Measurements from ENCODE around the gene DIS3L.
A peak's percentile ranks its signal among the peaks of the same experiment; 100 is the strongest.
"Not testable (repeated sequence)": the region's sequence is repeated elsewhere in the genome, so short reads cannot be mapped to it uniquely, and the experiment has no call there.

Gene DIS3L

GRCh38 chr15:66278056-66278455 lies 15.3 kb upstream of the DIS3L start:
- DNase-seq = no peak

- DNase-seq = no peak
These were observed 14.7 kb upstream of the DIS3L start for GRCh38 chr15:66278671-66279070.

- DNase-seq = no peak
These were observed 9.1 kb upstream of the DIS3L start for GRCh38 chr15:66284271-66284670.

GRCh38 chr15:66285533-66286280 lies 7.7 kb upstream of the DIS3L start:
- no peak for DNase-seq

GRCh38 chr15:66287461-66288057 lies 5.8 kb upstream of the DIS3L start:
- peak; percentile 23 to 50 for DNase-seq

GRCh38 chr15:66288093-66288492 lies 5.3 kb upstream of the DIS3L start:
- DNase-seq = no peak

- DNase-seq = no peak
These were observed 4.7 kb upstream of the DIS3L start for GRCh38 chr15:66288551-66289185.

- no peak for DNase-seq
These were observed 3.4 kb upstream of the DIS3L start for GRCh38 chr15:66290007-66290406.

GRCh38 chr15:66290518-66290917 lies 2.9 kb upstream of the DIS3L start:
- DNase-seq = no peak

GRCh38 chr15:66291816-66292570 lies 1.4 kb upstream of the DIS3L start:
- no peak for DNase-seq

GRCh38 chr15:66292571-66293418 lies 573 bp upstream of the DIS3L start:
- peak in 1 of 2 experiments; percentile 63 for DNase-seq

GRCh38 chr15:66294157-66294931 lies 976 bp downstream of the DIS3L start:
- peak; percentile 56 to 88 for DNase-seq

GRCh38 chr15:66294932-66295235 lies 1.5 kb downstream of the DIS3L start:
- DNase-seq = no peak

- no peak for DNase-seq
These were observed 2.8 kb downstream of the DIS3L start for GRCh38 chr15:66296186-66296585.

- DNase-seq = no peak
These were observed 5.5 kb downstream of the DIS3L start for GRCh38 chr15:66298803-66299251.

- DNase-seq = no peak
These were observed 9.3 kb downstream of the DIS3L start for GRCh38 chr15:66302489-66303278.

- DNase-seq = not testable (repeated sequence)
These were observed 11.1 kb downstream of the DIS3L start for GRCh38 chr15:66304425-66304824.

- DNase-seq = no peak
These were observed 13.0 kb downstream of the DIS3L start for GRCh38 chr15:66306381-66306780.

- no peak for DNase-seq
These were observed 15.2 kb downstream of the DIS3L start for GRCh38 chr15:66308531-66308930.

GRCh38 chr15:66309828-66310227 lies 16.5 kb downstream of the DIS3L start:
- no peak for DNase-seq

- no peak for DNase-seq
These were observed 17.4 kb downstream of the DIS3L start for GRCh38 chr15:66310786-66311185.
